Measurements from ENCODE around the gene TRMT10C. TPM values are rescaled to one million over a fixed set of nuclear protein-coding genes. Genes with fewer than 3 reads are reported as not detected.
"Not testable (repeated sequence)": the region's sequence is repeated elsewhere in the genome, so short reads cannot be mapped to it uniquely, and the experiment has no call there.

The TRMT10C gene
- total RNA-seq, 5 donors from 2014 or later (not counting 1 experiment from before 2014, with no cell fraction given), result 21.4 to 33.3 (median 22.2) TPM

- H3K27ac ChIP-seq (ENCODE audit: low read length); ATAC-seq (replicated peaks in 1 of 4); DNase-seq; CTCF ChIA-PET; H3K36me3 ChIP-seq (ENCODE audit: control insufficient read depth in 2 of 2, extremely low read depth in 1 of 2, insufficient read depth in 1 of 2, low read length in 1 of 2); H3K4me3 ChIP-seq (ENCODE audit: control insufficient read depth in 1 of 2, extremely low read depth in 1 of 2, low read length in 1 of 2); H3K27me3 Mint-ChIP-seq; H3K4me1 Mint-ChIP-seq; H3K4me3 Mint-ChIP-seq; H3K27me3 ChIP-seq (replicated peaks in 1 of 2; ENCODE audit: control insufficient read depth in 2 of 2, extremely low read depth in 1 of 2, insufficient read depth in 2 of 2, low read length in 1 of 2); H3K27ac Mint-ChIP-seq; H3K9me3 Mint-ChIP-seq; H3K4me1 ChIP-seq (ENCODE audit: control insufficient read depth in 1 of 2, extremely low read depth in 1 of 2, insufficient read depth in 2 of 2, low read length in 2 of 2); POLR2A ChIA-PET; H3K9me3 ChIP-seq; H3K36me3 Mint-ChIP-seq: not testable (repeated sequence)
- WGBS (ENCODE audit: insufficient coverage), result no CpG with 5 or more reads among the region's 10 CpGs
These were observed 43.7 kb downstream of the TRMT10C start for GRCh38 chr3:101605398-101605797.

GRCh38 chr3:101611023-101611422 is 49.4 kb downstream of the TRMT10C start:
- Mint-ChIP-seq H3K4me3 (no peak overlapping the region), H3K9me3 (no peaks in the 10 kb centered on the region), H3K4me1 (no peaks in the 10 kb centered on the region), H3K27me3 (no peaks in the 10 kb centered on the region), H3K27ac (no peak overlapping the region), H3K36me3 (no peaks in the 10 kb centered on the region)
- POLR2A ChIA-PET, result interaction anchor here in 1 of 2 donors (0.6 kb wide), 1 partner anchor 43 kb away, joined by 3 read pairs; no protein-coding TSS in a partner anchor
- Histone ChIP-seq H3K27me3 (replicated peaks in 1 of 2; ENCODE audit: control insufficient read depth in 2 of 2, extremely low read depth in 1 of 2, insufficient read depth in 2 of 2, low read length in 1 of 2) (no peaks in the 10 kb centered on the region), H3K4me1 (ENCODE audit: control insufficient read depth in 1 of 2, extremely low read depth in 1 of 2, insufficient read depth in 2 of 2, low read length in 2 of 2) (no peaks in the 10 kb centered on the region), H3K4me3 (ENCODE audit: control insufficient read depth in 1 of 2, extremely low read depth in 1 of 2, low read length in 1 of 2) (no peak overlapping the region), H3K27ac (ENCODE audit: low read length) (no peak overlapping the region), H3K36me3 (ENCODE audit: control insufficient read depth in 2 of 2, extremely low read depth in 1 of 2, insufficient read depth in 1 of 2, low read length in 1 of 2) (no peaks in the 10 kb centered on the region), H3K9me3 (no peaks in the 10 kb centered on the region)
- DNase-seq (no peak), ATAC-seq (replicated peaks in 1 of 4) (no peak)
- CTCF ChIA-PET, result no interaction called here
- no CpG with 5 or more reads among the region's 2 CpGs for WGBS (ENCODE audit: insufficient coverage)

DNA sequence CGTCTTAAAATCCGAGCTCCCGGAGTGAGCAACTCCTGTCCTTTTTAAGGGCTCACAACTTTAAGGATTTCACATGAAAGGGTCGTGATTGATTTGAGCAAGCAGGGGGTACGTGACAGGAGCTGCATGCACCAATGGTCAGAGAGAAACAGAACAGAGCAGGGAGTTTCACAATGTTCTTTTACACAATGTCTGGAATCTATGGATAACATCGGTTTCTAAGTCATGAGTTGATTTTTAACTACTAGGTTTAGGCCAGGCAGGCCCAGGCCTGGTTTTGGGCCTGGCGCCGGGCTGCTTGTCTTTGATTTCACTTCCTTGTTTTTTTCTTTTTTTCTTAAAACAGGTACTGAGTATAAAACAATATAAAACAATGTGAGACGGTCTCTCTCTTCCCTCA is 51.3 kb downstream of the TRMT10C start:
- H3K27me3 Mint-ChIP-seq; H3K4me3 Mint-ChIP-seq; H3K4me1 ChIP-seq (ENCODE audit: control insufficient read depth in 1 of 2, extremely low read depth in 1 of 2, insufficient read depth in 2 of 2, low read length in 2 of 2); H3K27me3 ChIP-seq (replicated peaks in 1 of 2; ENCODE audit: control insufficient read depth in 2 of 2, extremely low read depth in 1 of 2, insufficient read depth in 2 of 2, low read length in 1 of 2); H3K9me3 ChIP-seq; POLR2A ChIA-PET; H3K9me3 Mint-ChIP-seq; DNase-seq; H3K36me3 ChIP-seq (ENCODE audit: control insufficient read depth in 2 of 2, extremely low read depth in 1 of 2, insufficient read depth in 1 of 2, low read length in 1 of 2); ATAC-seq (replicated peaks in 1 of 4); H3K4me1 Mint-ChIP-seq; H3K4me3 ChIP-seq (ENCODE audit: control insufficient read depth in 1 of 2, extremely low read depth in 1 of 2, low read length in 1 of 2); H3K27ac Mint-ChIP-seq; H3K36me3 Mint-ChIP-seq; H3K27ac ChIP-seq (ENCODE audit: low read length): not testable (repeated sequence)
- CTCF ChIA-PET, result interaction anchor here in 1 of 2 donors (0.7 kb wide), 1 partner anchor 11 kb away, joined by 3 read pairs; no protein-coding TSS in a partner anchor
- 82% methylated on average over 4 of the region's 9 CpGs for WGBS (ENCODE audit: insufficient coverage)

DNA sequence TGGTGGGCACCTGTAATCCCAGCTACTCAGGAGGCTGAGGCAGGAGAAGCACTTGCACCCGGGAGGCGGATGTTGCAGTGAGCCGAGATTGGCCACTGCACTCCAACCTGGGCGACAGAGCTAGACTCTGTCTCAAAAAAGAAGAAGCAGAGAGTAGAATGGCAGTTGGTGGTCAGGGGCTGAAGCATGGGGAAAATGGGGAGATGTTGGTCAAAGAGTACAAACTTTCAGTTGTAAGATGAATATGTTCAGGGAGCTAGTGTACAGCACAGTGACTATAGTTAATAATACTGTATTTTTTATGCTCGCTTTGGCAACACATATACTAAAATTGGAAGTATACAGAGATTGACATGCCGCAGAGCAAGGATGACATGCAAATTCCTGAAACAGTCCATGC is 53.9 kb downstream of the TRMT10C start:
- Mint-ChIP-seq H3K9me3 (peaks cover 0 to 5% (median 4%) of the 10 kb centered on the region in 3 donors), H3K4me1 (no peaks in the 10 kb centered on the region), H3K36me3 (no peaks in the 10 kb centered on the region), H3K27me3 (no peaks in the 10 kb centered on the region), H3K27ac (no peak overlapping the region), H3K4me3 (no peak overlapping the region)
- Histone ChIP-seq H3K36me3 (ENCODE audit: control insufficient read depth in 2 of 2, extremely low read depth in 1 of 2, insufficient read depth in 1 of 2, low read length in 1 of 2) (no peaks in the 10 kb centered on the region), H3K27me3 (replicated peaks in 1 of 2; ENCODE audit: control insufficient read depth in 2 of 2, extremely low read depth in 1 of 2, insufficient read depth in 2 of 2, low read length in 1 of 2) (no peaks in the 10 kb centered on the region), H3K9me3 (no peaks in the 10 kb centered on the region), H3K4me3 (ENCODE audit: control insufficient read depth in 1 of 2, extremely low read depth in 1 of 2, low read length in 1 of 2) (no peak overlapping the region), H3K4me1 (ENCODE audit: control insufficient read depth in 1 of 2, extremely low read depth in 1 of 2, insufficient read depth in 2 of 2, low read length in 2 of 2) (no peaks in the 10 kb centered on the region), H3K27ac (ENCODE audit: low read length) (no peak overlapping the region)
- ChIA-PET CTCF (no interaction called here), POLR2A (no interaction called here)
- no peak for ATAC-seq (replicated peaks in 1 of 4)
- WGBS (ENCODE audit: insufficient coverage), result 100% methylated on average over 4 of the region's 6 CpGs
- DNase-seq, result no peak

Other genes with a start within 250 kb of the TRMT10C start
- gene IMPG2, start 241.3 kb upstream of the TRMT10C start, total RNA-seq, result under 1 TPM; 0.56 to 0.88 (median 0.76) TPM
- gene SENP7, start 48.7 kb upstream of the TRMT10C start, total RNA-seq, result 10 to 100 TPM; 45.8 to 55.9 (median 48.6) TPM
- gene PCNP, start 12.3 kb downstream of the TRMT10C start, total RNA-seq, result 100 to 1,000 TPM; 126 to 158 (median 151) TPM
- 10 to 100 TPM; 38.7 to 61.4 (median 45.6) TPM for gene ZBTB11, start 115.3 kb downstream of the TRMT10C start, total RNA-seq
- 1,000 to 10,000 TPM; 1,381 to 1,498 (median 1,473) TPM for gene RPL24, start 124.8 kb downstream of the TRMT10C start, total RNA-seq
- 10 to 100 TPM in 4 of 5 donors, 1 to 10 TPM in 1; 9.9 to 13.9 (median 12.7) TPM for gene CEP97, start 162.7 kb downstream of the TRMT10C start, total RNA-seq
- 10 to 100 TPM; 38.0 to 44.8 (median 41.3) TPM for gene NXPE3, start 217.3 kb downstream of the TRMT10C start, total RNA-seq

Data from T-cell (primary cell).